H9 (cell line): Measurements from ENCODE around the gene TCAF1. TPM values are rescaled to one million over a fixed set of nuclear protein-coding genes. Genes with fewer than 3 reads are reported as not detected.

ENCODE experiments used
- DNase-seq: peaks from one replicate; pipeline ENCODE4 v3.0.0-alpha.2; 2017
- H2AFZ ChIP-seq: one replicate; pipeline ENCODE4 v1.6.1; 2013; ENCODE audit warnings: mild to moderate bottlenecking, low read length, control low read depth, moderate library complexity
- H2AK5ac ChIP-seq: 2 replicates; pipeline ENCODE4 v1.6.1; 2013; ENCODE audit warnings: low read length, control low read depth, mixed read lengths; ENCODE audit not compliant: insufficient read length
- H2BK120ac ChIP-seq: one replicate; pipeline ENCODE4 v1.6.1; 2013; ENCODE audit warnings: low read depth, mild to moderate bottlenecking, low read length, control low read depth, inconsistent platforms; ENCODE audit not compliant: poor library complexity, severe bottlenecking
- H2BK12ac ChIP-seq: 2 replicates; pipeline ENCODE4 v1.6.1; 2013; ENCODE audit warnings: low read length, control low read depth, mixed read lengths, low read depth; ENCODE audit not compliant: insufficient read length
- H2BK15ac ChIP-seq: 2 replicates; pipeline ENCODE4 v1.6.1; 2013; ENCODE audit warnings: low read depth, low read length, control low read depth
- H2BK20ac ChIP-seq: one replicate; pipeline ENCODE4 v1.6.1; 2013; ENCODE audit warnings: low read depth, mild to moderate bottlenecking, low read length, control low read depth, inconsistent platforms; ENCODE audit not compliant: poor library complexity, severe bottlenecking
- H2BK5ac ChIP-seq: 2 replicates; pipeline ENCODE4 v1.6.1; 2013; ENCODE audit warnings: low read length, control low read depth, mixed read lengths; ENCODE audit not compliant: insufficient read length
- H3K14ac ChIP-seq: 2 replicates; pipeline ENCODE4 v1.6.1; 2013; ENCODE audit warnings: low read length, control low read depth; ENCODE audit not compliant: insufficient read depth
- H3K18ac ChIP-seq: 2 replicates; pipeline ENCODE4 v1.6.1; 2013; ENCODE audit warnings: low read depth, mild to moderate bottlenecking, mixed read lengths, low read length, control low read depth; ENCODE audit not compliant: insufficient read length
- H3K23ac ChIP-seq: 2 replicates; pipeline ENCODE4 v1.6.1; 2013; ENCODE audit warnings: low read length, control low read depth, mixed read lengths, low read depth; ENCODE audit not compliant: insufficient read length
- H3K23me2 ChIP-seq: 2 replicates; pipeline ENCODE4 v1.6.1; 2013; ENCODE audit warnings: low read depth, mild to moderate bottlenecking, mixed read lengths, low read length, control low read depth; ENCODE audit not compliant: insufficient read length, poor library complexity, severe bottlenecking
- H3K27ac ChIP-seq: 2 replicates; pipeline ENCODE4 v1.5.1; 2013; ENCODE audit warnings: low read length, control low read depth, mixed read lengths, low read depth; ENCODE audit not compliant: insufficient read length
- H3K27me3 ChIP-seq: 2 replicates; pipeline ENCODE4 v1.6.1; 2013; ENCODE audit warnings: low read length, control low read depth, inconsistent platforms; ENCODE audit not compliant: insufficient read depth
- H3K4ac ChIP-seq: 2 replicates; pipeline ENCODE4 v1.6.1; 2013; ENCODE audit warnings: low read depth, mild to moderate bottlenecking, control low read depth, inconsistent platforms, low read length, moderate library complexity
- H3K4me1 ChIP-seq: 2 replicates; pipeline ENCODE4 v1.6.1; 2013; ENCODE audit warnings: low read length, control low read depth, inconsistent platforms; ENCODE audit not compliant: insufficient read depth
- H3K4me2 ChIP-seq: 2 replicates; pipeline ENCODE4 v1.6.1; 2013; ENCODE audit warnings: low read length, control low read depth, mixed read lengths; ENCODE audit not compliant: insufficient read length, insufficient read depth
- H3K56ac ChIP-seq: 2 replicates; pipeline ENCODE4 v1.6.1; 2013; ENCODE audit warnings: low read depth, mild to moderate bottlenecking, mixed read lengths, low read length, control low read depth; ENCODE audit not compliant: insufficient read length
- H3K79me1 ChIP-seq: 2 replicates; pipeline ENCODE4 v1.6.1; 2013; ENCODE audit warnings: low read depth, mild to moderate bottlenecking, moderate library complexity, low read length, control low read depth, inconsistent platforms; ENCODE audit not compliant: insufficient read depth, poor library complexity, severe bottlenecking
- H3K79me2 ChIP-seq: 2 replicates; pipeline ENCODE4 v1.6.1; 2013; ENCODE audit warnings: low read length, control low read depth, inconsistent platforms; ENCODE audit not compliant: insufficient read depth
- H3K9ac ChIP-seq: 2 replicates; pipeline ENCODE4 v1.6.1; 2013; ENCODE audit warnings: low read length, control low read depth, mixed read lengths; ENCODE audit not compliant: insufficient read length; ENCODE audit errors: extremely low read depth
- H3K9me3 ChIP-seq: one replicate; pipeline ENCODE4 v1.6.1; 2013; ENCODE audit warnings: low read depth, low read length, inconsistent platforms; ENCODE audit not compliant: control insufficient read depth
- H3T11ph ChIP-seq: one replicate; pipeline ENCODE4 v1.6.1; 2013; ENCODE audit warnings: mild to moderate bottlenecking, low read length, control low read depth, inconsistent platforms
- H4K20me1 ChIP-seq: one replicate; pipeline ENCODE4 v1.6.1; 2013; ENCODE audit not compliant: control insufficient read depth, insufficient read length, insufficient read depth
- H4K5ac ChIP-seq: 2 replicates; pipeline ENCODE4 v1.6.1; 2013; ENCODE audit warnings: low read depth, mild to moderate bottlenecking, mixed read lengths, low read length, control low read depth; ENCODE audit not compliant: insufficient read length
- H4K8ac ChIP-seq: replicated peaks from 2 replicates; pipeline ENCODE4 v1.6.1; 2013; ENCODE audit warnings: low read length, control low read depth, mixed read lengths, low read depth; ENCODE audit not compliant: insufficient read length
- H4K91ac ChIP-seq: 2 replicates; pipeline ENCODE4 v1.6.1; 2013; ENCODE audit warnings: low read depth, mild to moderate bottlenecking, moderate library complexity, mixed read lengths, low read length, control low read depth; ENCODE audit not compliant: insufficient read length
- H3K27ac Mint-ChIP-seq, 3 experiments: 2 replicates in 2 of 3; 3 replicates in 1 of 3; pipeline ENCODE4 v1.8.0; 2020 to 2021; ENCODE audit warnings: mixed read lengths in 3 of 3, mild to moderate bottlenecking in 1 of 3, moderate library complexity in 1 of 3
- H3K27me3 Mint-ChIP-seq: 2 replicates; pipeline ENCODE4 v1.8.0; 2021; ENCODE audit warnings: low read depth, mild to moderate bottlenecking, moderate library complexity, mixed read lengths
- H3K36me3 Mint-ChIP-seq, 3 experiments: 2 replicates in 2 of 3; 3 replicates in 1 of 3; pipeline ENCODE4 v1.8.0; 2020 to 2021; ENCODE audit warnings: low read depth in 3 of 3, mixed read lengths in 3 of 3; ENCODE audit not compliant: insufficient read depth in 1 of 3
- H3K4me1 Mint-ChIP-seq, 2 experiments: 2 replicates each; pipeline ENCODE4 v1.8.0; 2020; ENCODE audit warnings: mixed read lengths in 2 of 2
- H3K4me3 Mint-ChIP-seq, 2 experiments: 2 replicates in 1 of 2; 3 replicates in 1 of 2; pipeline ENCODE4 v1.8.0; 2020 to 2021; ENCODE audit warnings: mild to moderate bottlenecking in 2 of 2, mixed read lengths in 2 of 2, moderate library complexity in 1 of 2
- H3K9me3 Mint-ChIP-seq, 2 experiments: 2 replicates in 1 of 2; 3 replicates in 1 of 2; pipeline ENCODE4 v1.8.0; 2020; ENCODE audit warnings: mild to moderate bottlenecking in 2 of 2, mixed read lengths in 2 of 2, moderate library complexity in 1 of 2
- CTCF ChIP-seq: fragments of 200-600 bp; sonication (generic); conservative IDR thresholded peaks from 3 replicates; pipeline ENCODE4 v1.8.0; 2021; ENCODE audit warnings: antibody characterized with exemption, mild to moderate bottlenecking
- WGBS: extraction: QIAGEN DNeasy Blood & Tissue Kit; methylation state at CpG from one replicate; pipeline ENCODE4 v1.1.7; 2013; ENCODE audit warnings: missing lambda C conversion rate, low lambda C conversion rate, mixed read lengths; ENCODE audit not compliant: insufficient read length; ENCODE audit errors: extremely low coverage; 5-methylcytosine and 5-hydroxymethylcytosine counted together
- total RNA-seq: library from RNA; stranded (reverse); gene quantifications from 2 replicates; pipeline ENCODE4 v1.2.1, GENCODE V29; 2021

Gene TCAF1
- total RNA-seq, 1 experiment from 2014 or later = 46.8 TPM

- H3K36me3 Mint-ChIP-seq = peaks cover 0 to 4% (median 0%) of the 10 kb centered on the region in 3 experiments; a peak in 2 of 7 replicates
- Histone ChIP-seq H3K4me1 (peaks cover 5% of the 10 kb centered on the region; the same call in 1 of the 2 replicates), H3K79me2 (peaks cover 16% of the 10 kb centered on the region; the same call in 1 of the 2 replicates), H3K79me1 (no peaks in the 10 kb centered on the region), H3K9me3 (no peaks in the 10 kb centered on the region), H3K27me3 (no peaks in the 10 kb centered on the region), H3K23me2 (peaks cover 7% of the 10 kb centered on the region), H3K23ac (no peak overlapping the region), H2AK5ac (no peak overlapping the region), H3K4ac (no peak overlapping the region), H4K8ac (no peak overlapping the region), H3K9ac (no peak overlapping the region), H3K14ac (no peak overlapping the region), H2BK15ac (no peak overlapping the region), H2BK20ac (no peak overlapping the region), H2BK120ac (no peak overlapping the region), H2AFZ (no peak overlapping the region), H3K18ac (no peak overlapping the region), H2BK5ac (no peak overlapping the region), H3T11ph (no peak overlapping the region), H4K5ac (no peak overlapping the region), H3K4me2 (no peak overlapping the region), H3K27ac (no peak overlapping the region), H3K56ac (no peak overlapping the region), H4K91ac (no peak overlapping the region), H4K20me1 (no peaks in the 10 kb centered on the region), H2BK12ac (no peak overlapping the region)
- DNase-seq = peak; percentile 69
- H3K9me3 Mint-ChIP-seq = no peaks in the 10 kb centered on the region; a peak in 1 of 5 replicates
- WGBS = no CpG with 5 or more reads among the region's 14 CpGs
- peak overlapping the region; percentile 92 to 98 for H3K4me3 Mint-ChIP-seq
- H3K4me1 Mint-ChIP-seq = peaks cover 68 to 70% of the 10 kb centered on the region in 2 experiments
- H3K27ac Mint-ChIP-seq = peak overlapping the region; percentile 91 to 97 (median 96); a peak in 6 of 7 replicates
- no peak for TF ChIP-seq CTCF
- peaks cover 9% of the 10 kb centered on the region for H3K27me3 Mint-ChIP-seq
Observed at GRCh38 chr7:143902332-143902899, 440 bp upstream of the TCAF1 start.
